CD4-positive, alpha-beta T cell treated with Interleukin-17A for 1 hour (primary cell): ENCODE results near the gene WDR93.

Experiments used
- DNase-seq: peaks from one replicate; pipeline ENCODE4 v3.0.0-alpha.2; 2020

WDR93 gene

GRCh38 chr15:89693091-89693490 is 2.5 kb downstream of the WDR93 start:
- DNase-seq = no peak

- DNase-seq = no peak
Measured at GRCh38 chr15:89693696-89694095, 3.1 kb downstream of the WDR93 start.

GRCh38 chr15:89695198-89695597 is 4.6 kb downstream of the WDR93 start:
- no peak for DNase-seq

GRCh38 chr15:89704411-89704810 is 13.8 kb downstream of the WDR93 start:
- no peak for DNase-seq

GRCh38 chr15:89707577-89707976 is 17.0 kb downstream of the WDR93 start:
- no peak for DNase-seq

GRCh38 chr15:89714775-89715174 is 24.2 kb downstream of the WDR93 start:
- DNase-seq = no peak

GRCh38 chr15:89723031-89723430 is 32.4 kb downstream of the WDR93 start:
- DNase-seq = no peak

- no peak for DNase-seq
Measured at GRCh38 chr15:89724621-89725020, 34.0 kb downstream of the WDR93 start.

- DNase-seq = no peak
Measured at GRCh38 chr15:89725064-89725463, 34.5 kb downstream of the WDR93 start.

GRCh38 chr15:89728254-89728653 is 37.6 kb downstream of the WDR93 start:
- no peak for DNase-seq

GRCh38 chr15:89731275-89731674 is 40.7 kb downstream of the WDR93 start:
- no peak for DNase-seq

- no peak for DNase-seq
Measured at GRCh38 chr15:89732451-89733172, 42.0 kb downstream of the WDR93 start.

- no peak for DNase-seq
Measured at GRCh38 chr15:89735773-89736172, 45.2 kb downstream of the WDR93 start.

GRCh38 chr15:89740137-89740536 is 49.5 kb downstream of the WDR93 start:
- peak; percentile 78 for DNase-seq

- DNase-seq = no peak
Measured at GRCh38 chr15:89743011-89743410, 52.4 kb downstream of the WDR93 start.

GRCh38 chr15:89743594-89743993 is 53.0 kb downstream of the WDR93 start:
- no peak for DNase-seq

- DNase-seq = no peak
Measured at GRCh38 chr15:89745131-89745530, 54.5 kb downstream of the WDR93 start.

- DNase-seq = no peak
Measured at GRCh38 chr15:89745768-89746167, 55.2 kb downstream of the WDR93 start.

- no peak for DNase-seq
Measured at GRCh38 chr15:89746386-89746780, 55.8 kb downstream of the WDR93 start.

GRCh38 chr15:89747708-89748682 is 57.4 kb downstream of the WDR93 start:
- DNase-seq = no peak

GRCh38 chr15:89749054-89749453 is 58.4 kb downstream of the WDR93 start:
- DNase-seq = no peak

GRCh38 chr15:89749526-89749925 is 58.9 kb downstream of the WDR93 start:
- no peak for DNase-seq

- no peak for DNase-seq
Measured at GRCh38 chr15:89749951-89750559, 59.4 kb downstream of the WDR93 start.
